ENCODE results near the gene KDM4D. TPM values are rescaled to one million over a fixed set of nuclear protein-coding genes. Genes with fewer than 3 reads are reported as not detected.
"Not testable (repeated sequence)": the region's sequence is repeated elsewhere in the genome, so short reads cannot be mapped to it uniquely, and the experiment has no call there.

KDM4D gene
- total RNA-seq, 1 experiment from 2014 or later = 2.7 TPM

- no peaks in the 10 kb centered on the region for H3F3A ChIP-seq (ENCODE audit: low read length, unreplicated experiment)
- H3K9me3 ChIP-seq (ENCODE audit: low read length) = no peaks in the 10 kb centered on the region
- ChIA-PET CTCF (no interaction called here), POLR2A (ENCODE audit: unreplicated experiment) (no interaction called here)
- no peaks in the 10 kb centered on the region for H3K4me1 ChIP-seq (ENCODE audit: insufficient read depth, low read length)
- H4K20me1 ChIP-seq (ENCODE audit: low read length) = no peaks in the 10 kb centered on the region
- H3K27me3 ChIP-seq (ENCODE audit: low read length) = peaks cover 10% of the 10 kb centered on the region
- no peak overlapping the region for H2AFZ ChIP-seq (ENCODE audit: low read length)
- H3K4me2 ChIP-seq (ENCODE audit: low read length) = no peak overlapping the region
- DNase-seq (no peak), ATAC-seq (no peak)
- H3K27ac ChIP-seq (ENCODE audit: low read length) = no peak overlapping the region
- BruUV-seq (replicated peaks) = no TSS peak
- no peaks in the 10 kb centered on the region for H3K36me3 ChIP-seq (ENCODE audit: low read depth, low read length)
- H3K79me2 ChIP-seq (ENCODE audit: low read length) = no peaks in the 10 kb centered on the region
- TF ChIP-seq EZH2phosphoT487 (IDR thresholded peaks at IDR 0.05; ENCODE audit: borderline replicate concordance, low read length) (no peak), EZH2 (IDR thresholded peaks at IDR 0.05; ENCODE audit: low read length, unreplicated experiment) (no peak), CTCF (conservative IDR thresholded peaks at IDR 0.05; ENCODE audit: low read depth, low read length) (no peak)
- no peaks in the 10 kb centered on the region for H3K9me2 ChIP-seq (replicated peaks; ENCODE audit: low read length)
- no peak overlapping the region for H3K4me3 ChIP-seq (ENCODE audit: low read length)
- intact Hi-C loops (cut with micrococcal nuclease) = no loop called here
- H3K9ac ChIP-seq (ENCODE audit: low read length) = no peak overlapping the region
These were observed 59.5 kb downstream of the KDM4D start for GRCh38 chr11:95033051-95033450.

GRCh38 chr11:95035316-95035715 lies 61.8 kb downstream of the KDM4D start:
- H3K27me3 ChIP-seq (ENCODE audit: low read length) = peaks cover 10% of the 10 kb centered on the region
- H3K4me1 ChIP-seq (ENCODE audit: insufficient read depth, low read length) = no peaks in the 10 kb centered on the region
- DNase-seq (no peak), ATAC-seq (no peak)
- BruUV-seq (replicated peaks) = no TSS peak
- no peak overlapping the region for H2AFZ ChIP-seq (ENCODE audit: low read length)
- CTCF ChIA-PET = interaction anchor here (0.6 kb wide), 1 partner anchor 117 kb away, joined by 5 read pairs; no protein-coding TSS in a partner anchor
- H3K27ac ChIP-seq (ENCODE audit: low read length) = no peak overlapping the region
- TF ChIP-seq EZH2phosphoT487 (IDR thresholded peaks at IDR 0.05; ENCODE audit: borderline replicate concordance, low read length) = no peak
- TF ChIP-seq EZH2 (IDR thresholded peaks at IDR 0.05; ENCODE audit: low read length, unreplicated experiment) = no peak
- no peak for TF ChIP-seq CTCF (conservative IDR thresholded peaks at IDR 0.05; ENCODE audit: low read depth, low read length)
- no peaks in the 10 kb centered on the region for H3K36me3 ChIP-seq (ENCODE audit: low read depth, low read length)
- no peaks in the 10 kb centered on the region for H3K79me2 ChIP-seq (ENCODE audit: low read length)
- H3K9me3 ChIP-seq (ENCODE audit: low read length) = no peaks in the 10 kb centered on the region
- no peak overlapping the region for H3K4me2 ChIP-seq (ENCODE audit: low read length)
- H3F3A ChIP-seq (ENCODE audit: low read length, unreplicated experiment) = no peaks in the 10 kb centered on the region
- intact Hi-C loops (cut with micrococcal nuclease) = no loop called here
- H4K20me1 ChIP-seq (ENCODE audit: low read length) = no peaks in the 10 kb centered on the region
- no peak overlapping the region for H3K9ac ChIP-seq (ENCODE audit: low read length)
- POLR2A ChIA-PET (ENCODE audit: unreplicated experiment) = no interaction called here
- no peaks in the 10 kb centered on the region for H3K9me2 ChIP-seq (replicated peaks; ENCODE audit: low read length)
- no peak overlapping the region for H3K4me3 ChIP-seq (ENCODE audit: low read length)

GRCh38 chr11:95037356-95038035 lies 64.0 kb downstream of the KDM4D start:
- POLR2A ChIA-PET (ENCODE audit: unreplicated experiment); H3F3A ChIP-seq (ENCODE audit: low read length, unreplicated experiment); H2AFZ ChIP-seq (ENCODE audit: low read length); BruUV-seq (replicated peaks); H3K27ac ChIP-seq (ENCODE audit: low read length); intact Hi-C loops (cut with micrococcal nuclease); H3K4me2 ChIP-seq (ENCODE audit: low read length); H3K9me3 ChIP-seq (ENCODE audit: low read length); ATAC-seq; DNase-seq; H3K36me3 ChIP-seq (ENCODE audit: low read depth, low read length); H3K79me2 ChIP-seq (ENCODE audit: low read length); H4K20me1 ChIP-seq (ENCODE audit: low read length); H3K9ac ChIP-seq (ENCODE audit: low read length); CTCF ChIA-PET; H3K4me3 ChIP-seq (ENCODE audit: low read length); H3K9me2 ChIP-seq (replicated peaks; ENCODE audit: low read length); H3K4me1 ChIP-seq (ENCODE audit: insufficient read depth, low read length): not testable (repeated sequence)
- peaks cover 13% of the 10 kb centered on the region; the same call in 1 of the 2 replicates for H3K27me3 ChIP-seq (ENCODE audit: low read length)

All from PC-3 (cell line).